ENCODE results near the gene SCYGR4.

DNA sequence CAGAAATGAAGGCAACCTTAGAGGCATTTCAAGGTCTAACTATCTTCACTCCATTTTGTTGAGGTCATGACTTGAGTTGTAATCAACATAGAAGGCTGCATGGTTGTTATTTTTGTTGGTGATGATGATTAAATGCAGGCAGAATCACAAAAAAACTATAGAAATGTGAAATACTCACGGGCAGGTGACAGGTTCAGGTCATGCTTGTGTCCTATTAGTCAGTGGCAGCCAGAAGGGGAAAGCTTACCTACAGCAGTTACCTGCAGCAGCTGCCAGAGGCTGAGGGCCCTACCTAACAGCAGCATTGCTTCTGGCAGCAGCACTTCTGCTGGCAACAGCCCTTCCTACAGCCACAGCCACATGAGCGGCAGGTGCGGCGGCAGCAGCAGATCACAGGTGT lies 3.1 kb upstream of the SCYGR4 start:
- TF ChIP-seq, protein P1, sequence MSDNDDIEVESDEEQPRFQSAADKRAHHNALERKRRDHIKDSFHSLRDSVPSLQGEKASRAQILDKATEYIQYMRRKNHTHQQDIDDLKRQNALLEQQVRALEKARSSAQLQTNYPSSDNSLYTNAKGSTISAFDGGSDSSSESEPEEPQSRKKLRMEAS (IDR thresholded peaks at IDR 0.05; ENCODE audit: low read depth, low read length), result no peak
- TF ChIP-seq CTCF (IDR thresholded peaks at IDR 0.05 in 2 of 3, conservative IDR thresholded peaks at IDR 0.05 in 1 of 3; ENCODE audit: control insufficient read depth in 2 of 3, extremely low read depth in 1 of 3, insufficient read depth in 1 of 3, low read depth in 3 of 3, low read length in 3 of 3) (no peak), YY1 (IDR thresholded peaks at IDR 0.05; ENCODE audit: low read depth, low read length) (no peak), CEBPB (IDR thresholded peaks at IDR 0.05; ENCODE audit: borderline replicate concordance in 1 of 2, low read depth in 2 of 2, low read length in 2 of 2) (no peak), MYC (IDR thresholded peaks at IDR 0.05; ENCODE audit: insufficient read depth, insufficient read length, insufficient replicate concordance, low read length, severe bottlenecking) (no peak), KAT2A (conservative IDR thresholded peaks at IDR 0.05; ENCODE audit: control insufficient read depth, low read depth, low read length) (no peak), PBX3 (IDR thresholded peaks at IDR 0.05; ENCODE audit: insufficient replicate concordance, low read depth, low read length) (no peak)
- TF ChIP-seq, protein P2, sequence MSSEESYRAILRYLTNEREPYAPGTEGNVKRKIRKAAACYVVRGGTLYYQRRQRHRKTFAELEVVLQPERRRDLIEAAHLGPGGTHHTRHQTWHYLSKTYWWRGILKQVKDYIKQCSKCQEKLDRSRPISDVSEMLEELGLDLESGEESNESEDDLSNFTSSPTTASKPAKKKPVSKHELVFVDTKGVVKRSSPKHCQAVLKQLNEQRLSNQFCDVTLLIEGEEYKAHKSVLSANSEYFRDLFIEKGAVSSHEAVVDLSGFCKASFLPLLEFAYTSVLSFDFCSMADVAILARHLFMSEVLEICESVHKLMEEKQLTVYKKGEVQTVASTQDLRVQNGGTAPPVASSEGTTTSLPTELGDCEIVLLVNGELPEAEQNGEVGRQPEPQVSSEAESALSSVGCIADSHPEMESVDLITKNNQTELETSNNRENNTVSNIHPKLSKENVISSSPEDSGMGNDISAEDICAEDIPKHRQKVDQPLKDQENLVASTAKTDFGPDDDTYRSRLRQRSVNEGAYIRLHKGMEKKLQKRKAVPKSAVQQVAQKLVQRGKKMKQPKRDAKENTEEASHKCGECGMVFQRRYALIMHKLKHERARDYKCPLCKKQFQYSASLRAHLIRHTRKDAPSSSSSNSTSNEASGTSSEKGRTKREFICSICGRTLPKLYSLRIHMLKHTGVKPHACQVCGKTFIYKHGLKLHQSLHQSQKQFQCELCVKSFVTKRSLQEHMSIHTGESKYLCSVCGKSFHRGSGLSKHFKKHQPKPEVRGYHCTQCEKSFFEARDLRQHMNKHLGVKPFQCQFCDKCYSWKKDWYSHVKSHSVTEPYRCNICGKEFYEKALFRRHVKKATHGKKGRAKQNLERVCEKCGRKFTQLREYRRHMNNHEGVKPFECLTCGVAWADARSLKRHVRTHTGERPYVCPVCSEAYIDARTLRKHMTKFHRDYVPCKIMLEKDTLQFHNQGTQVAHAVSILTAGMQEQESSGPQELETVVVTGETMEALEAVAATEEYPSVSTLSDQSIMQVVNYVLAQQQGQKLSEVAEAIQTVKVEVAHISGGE (CRISPR knock-in tag; IDR thresholded peaks at IDR 0.05), result no peak
- TF ChIP-seq, protein P3, sequence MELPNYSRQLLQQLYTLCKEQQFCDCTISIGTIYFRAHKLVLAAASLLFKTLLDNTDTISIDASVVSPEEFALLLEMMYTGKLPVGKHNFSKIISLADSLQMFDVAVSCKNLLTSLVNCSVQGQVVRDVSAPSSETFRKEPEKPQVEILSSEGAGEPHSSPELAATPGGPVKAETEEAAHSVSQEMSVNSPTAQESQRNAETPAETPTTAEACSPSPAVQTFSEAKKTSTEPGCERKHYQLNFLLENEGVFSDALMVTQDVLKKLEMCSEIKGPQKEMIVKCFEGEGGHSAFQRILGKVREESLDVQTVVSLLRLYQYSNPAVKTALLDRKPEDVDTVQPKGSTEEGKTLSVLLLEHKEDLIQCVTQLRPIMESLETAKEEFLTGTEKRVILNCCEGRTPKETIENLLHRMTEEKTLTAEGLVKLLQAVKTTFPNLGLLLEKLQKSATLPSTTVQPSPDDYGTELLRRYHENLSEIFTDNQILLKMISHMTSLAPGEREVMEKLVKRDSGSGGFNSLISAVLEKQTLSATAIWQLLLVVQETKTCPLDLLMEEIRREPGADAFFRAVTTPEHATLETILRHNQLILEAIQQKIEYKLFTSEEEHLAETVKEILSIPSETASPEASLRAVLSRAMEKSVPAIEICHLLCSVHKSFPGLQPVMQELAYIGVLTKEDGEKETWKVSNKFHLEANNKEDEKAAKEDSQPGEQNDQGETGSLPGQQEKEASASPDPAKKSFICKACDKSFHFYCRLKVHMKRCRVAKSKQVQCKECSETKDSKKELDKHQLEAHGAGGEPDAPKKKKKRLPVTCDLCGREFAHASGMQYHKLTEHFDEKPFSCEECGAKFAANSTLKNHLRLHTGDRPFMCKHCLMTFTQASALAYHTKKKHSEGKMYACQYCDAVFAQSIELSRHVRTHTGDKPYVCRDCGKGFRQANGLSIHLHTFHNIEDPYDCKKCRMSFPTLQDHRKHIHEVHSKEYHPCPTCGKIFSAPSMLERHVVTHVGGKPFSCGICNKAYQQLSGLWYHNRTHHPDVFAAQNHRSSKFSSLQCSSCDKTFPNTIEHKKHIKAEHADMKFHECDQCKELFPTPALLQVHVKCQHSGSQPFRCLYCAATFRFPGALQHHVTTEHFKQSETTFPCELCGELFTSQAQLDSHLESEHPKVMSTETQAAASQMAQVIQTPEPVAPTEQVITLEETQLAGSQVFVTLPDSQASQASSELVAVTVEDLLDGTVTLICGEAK (IDR thresholded peaks at IDR 0.05; ENCODE audit: borderline replicate concordance), result no peak
- TF ChIP-seq, protein P4, sequence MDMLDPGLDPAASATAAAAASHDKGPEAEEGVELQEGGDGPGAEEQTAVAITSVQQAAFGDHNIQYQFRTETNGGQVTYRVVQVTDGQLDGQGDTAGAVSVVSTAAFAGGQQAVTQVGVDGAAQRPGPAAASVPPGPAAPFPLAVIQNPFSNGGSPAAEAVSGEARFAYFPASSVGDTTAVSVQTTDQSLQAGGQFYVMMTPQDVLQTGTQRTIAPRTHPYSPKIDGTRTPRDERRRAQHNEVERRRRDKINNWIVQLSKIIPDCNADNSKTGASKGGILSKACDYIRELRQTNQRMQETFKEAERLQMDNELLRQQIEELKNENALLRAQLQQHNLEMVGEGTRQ (IDR thresholded peaks at IDR 0.05; ENCODE audit: borderline replicate concordance, low read depth, low read length), result no peak

All from GM12878 (cell line).